CD4-positive, alpha-beta T cell treated with Interleukin-2 at 100 ng/mL for 4 hours (primary cell): Measurements from ENCODE around the gene ESRRB.
"Not testable (repeated sequence)": the region's sequence is repeated elsewhere in the genome, so short reads cannot be mapped to it uniquely, and the experiment has no call there.

Experiments used
- DNase-seq: peaks from one replicate; pipeline ENCODE4 v3.0.0-alpha.2; 2020; ENCODE audit warnings: low spot score

ESRRB gene

GRCh38 chr14:76497550-76498462 is 121.9 kb downstream of the ESRRB start:
- no peak for DNase-seq

GRCh38 chr14:76498463-76498935 is 122.6 kb downstream of the ESRRB start:
- no peak for DNase-seq

GRCh38 chr14:76498976-76499375 is 123.0 kb downstream of the ESRRB start:
- DNase-seq, result no peak

- DNase-seq, result no peak
Observed at GRCh38 chr14:76499399-76499798, 123.5 kb downstream of the ESRRB start.

GRCh38 chr14:76500011-76500410 is 124.1 kb downstream of the ESRRB start:
- DNase-seq, result no peak

GRCh38 chr14:76500480-76500879 is 124.5 kb downstream of the ESRRB start:
- DNase-seq, result no peak

GRCh38 chr14:76501156-76501720 is 125.3 kb downstream of the ESRRB start:
- no peak for DNase-seq

GRCh38 chr14:76502219-76502618 is 126.3 kb downstream of the ESRRB start:
- DNase-seq, result no peak

GRCh38 chr14:76502638-76503037 is 126.7 kb downstream of the ESRRB start:
- no peak for DNase-seq

- DNase-seq, result no peak
Observed at GRCh38 chr14:76509311-76509710, 133.4 kb downstream of the ESRRB start.

GRCh38 chr14:76510181-76510580 is 134.2 kb downstream of the ESRRB start:
- no peak for DNase-seq

GRCh38 chr14:76514213-76514998 is 138.5 kb downstream of the ESRRB start:
- no peak for DNase-seq

GRCh38 chr14:76516884-76517283 is 140.9 kb downstream of the ESRRB start:
- DNase-seq, result no peak

GRCh38 chr14:76518366-76518765 is 142.4 kb downstream of the ESRRB start:
- DNase-seq, result no peak

GRCh38 chr14:76525106-76525821 is 149.3 kb downstream of the ESRRB start:
- DNase-seq, result no peak

- no peak for DNase-seq
Observed at GRCh38 chr14:76531085-76531484, 155.1 kb downstream of the ESRRB start.

- no peak for DNase-seq
Observed at GRCh38 chr14:76531821-76532318, 155.9 kb downstream of the ESRRB start.

GRCh38 chr14:76536636-76537035 is 160.7 kb downstream of the ESRRB start:
- not testable (repeated sequence) for DNase-seq

- no peak for DNase-seq
Observed at GRCh38 chr14:76537906-76538647, 162.1 kb downstream of the ESRRB start.

GRCh38 chr14:76538648-76539008 is 162.7 kb downstream of the ESRRB start:
- DNase-seq, result no peak

- no peak for DNase-seq
Observed at GRCh38 chr14:76539130-76539529, 163.2 kb downstream of the ESRRB start.
